Stimulated activated CD4-positive, alpha-beta T cell treated with anti-CD3 and anti-CD28 coated beads, Interleukin-1b, Interleukin-23, amount 100 ng/mL, for 1 hour (primary cell): ENCODE results near the gene LZTS2.

Source experiments
- DNase-seq, 2 donors: peaks; one replicate each; pipeline ENCODE4 v3.0.0-alpha.2; 2020; ENCODE audit warnings: low read depth in 2 of 2

LZTS2 gene

GRCh38 chr10:101012525-101013364 is 13.1 kb downstream of the LZTS2 start:
- DNase-seq, result peak; percentile 56 to 58

GRCh38 chr10:101013365-101013825 is 13.8 kb downstream of the LZTS2 start:
- no peak for DNase-seq

- DNase-seq, result peak; percentile 36 to 62
Measured at GRCh38 chr10:101014230-101014884, 14.7 kb downstream of the LZTS2 start.

- no peak for DNase-seq
Measured at GRCh38 chr10:101014966-101015581, 15.5 kb downstream of the LZTS2 start.

GRCh38 chr10:101015582-101015973 is 16.0 kb downstream of the LZTS2 start:
- no peak for DNase-seq

GRCh38 chr10:101016814-101017213 is 17.2 kb downstream of the LZTS2 start:
- no peak for DNase-seq

- DNase-seq, result no peak
Measured at GRCh38 chr10:101018118-101018599, 18.6 kb downstream of the LZTS2 start.

GRCh38 chr10:101018600-101019439 is 19.2 kb downstream of the LZTS2 start:
- peak in 1 of 2 donors; percentile 43 for DNase-seq

GRCh38 chr10:101019440-101019703 is 19.8 kb downstream of the LZTS2 start:
- no peak for DNase-seq

GRCh38 chr10:101020427-101021075 is 20.9 kb downstream of the LZTS2 start:
- no peak for DNase-seq

- DNase-seq, result no peak
Measured at GRCh38 chr10:101021239-101021638, 21.6 kb downstream of the LZTS2 start.

- DNase-seq, result no peak
Measured at GRCh38 chr10:101021692-101022251, 22.2 kb downstream of the LZTS2 start.

GRCh38 chr10:101022967-101023705 is 23.5 kb downstream of the LZTS2 start:
- DNase-seq, result no peak

- DNase-seq, result no peak
Measured at GRCh38 chr10:101027106-101027720, 27.6 kb downstream of the LZTS2 start.

- no peak for DNase-seq
Measured at GRCh38 chr10:101028446-101029337, 29.1 kb downstream of the LZTS2 start.

- no peak for DNase-seq
Measured at GRCh38 chr10:101029520-101030295, 30.1 kb downstream of the LZTS2 start.

GRCh38 chr10:101030496-101031127 is 31.0 kb downstream of the LZTS2 start:
- DNase-seq, result no peak
